GM04503 (cell line): Measurements from ENCODE around the gene VAMP5.
A peak's percentile ranks its signal among the peaks of the same experiment; 100 is the strongest.
"Not testable (repeated sequence)": the region's sequence is repeated elsewhere in the genome, so short reads cannot be mapped to it uniquely, and the experiment has no call there.

Experiments
- DNase-seq: peaks from one replicate; pipeline ENCODE4 v3.0.0-alpha.2; 2012; ENCODE audit warnings: low read depth

Gene VAMP5, protein sequence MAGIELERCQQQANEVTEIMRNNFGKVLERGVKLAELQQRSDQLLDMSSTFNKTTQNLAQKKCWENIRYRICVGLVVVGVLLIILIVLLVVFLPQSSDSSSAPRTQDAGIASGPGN

DNA sequence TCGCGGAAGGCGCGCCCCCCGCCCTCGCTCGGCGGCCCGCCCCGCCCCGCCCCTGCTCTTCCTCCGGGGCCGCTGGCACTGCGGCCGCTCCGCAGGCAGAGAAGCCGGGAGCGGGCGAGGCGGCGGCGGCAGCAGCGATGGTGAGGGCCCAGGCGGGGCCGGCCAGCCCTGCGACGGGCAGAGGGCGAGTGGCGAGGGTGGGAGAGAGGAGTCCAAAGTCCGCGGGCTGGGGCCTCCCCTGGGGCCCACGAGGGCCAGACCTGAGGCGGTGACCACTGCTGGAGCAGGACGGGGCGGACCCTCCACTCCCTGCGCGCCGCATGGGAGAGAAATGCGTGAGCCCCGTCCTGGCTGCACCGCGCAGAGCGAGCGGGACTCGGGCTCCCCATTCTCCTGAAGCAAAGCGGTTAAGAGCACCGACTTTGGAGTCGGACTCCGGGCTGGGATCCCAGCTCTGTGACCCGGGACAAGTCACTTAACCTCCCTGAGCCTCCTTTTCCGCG, at the start of gene VAMP5:
VAMP5 (plus strand) TSS at position 78 of the 503 bp plus-strand sequence; CDS start at position 138, 60 bp downstream.
- DNase-seq: no peak

DNA sequence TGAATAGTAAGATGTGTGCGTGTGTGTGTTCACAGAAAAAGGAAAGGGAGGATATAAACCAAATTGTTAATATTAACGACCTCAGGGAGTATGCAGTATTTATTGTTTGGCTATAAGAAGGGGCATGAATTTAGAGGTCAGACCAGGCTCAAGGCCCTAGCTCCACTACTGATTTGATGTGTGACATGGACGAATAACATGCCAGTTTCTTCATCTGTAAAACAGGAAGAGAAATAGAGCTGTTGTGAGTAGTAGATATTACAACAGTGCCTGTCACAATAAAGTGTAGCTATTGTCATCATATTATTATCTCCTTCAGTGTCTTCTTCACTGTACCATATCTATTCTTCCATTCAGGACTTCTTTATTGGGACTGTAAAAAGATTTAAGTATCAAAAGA, 49.4 kb upstream of the VAMP5 start:
- no peak for DNase-seq

DNA sequence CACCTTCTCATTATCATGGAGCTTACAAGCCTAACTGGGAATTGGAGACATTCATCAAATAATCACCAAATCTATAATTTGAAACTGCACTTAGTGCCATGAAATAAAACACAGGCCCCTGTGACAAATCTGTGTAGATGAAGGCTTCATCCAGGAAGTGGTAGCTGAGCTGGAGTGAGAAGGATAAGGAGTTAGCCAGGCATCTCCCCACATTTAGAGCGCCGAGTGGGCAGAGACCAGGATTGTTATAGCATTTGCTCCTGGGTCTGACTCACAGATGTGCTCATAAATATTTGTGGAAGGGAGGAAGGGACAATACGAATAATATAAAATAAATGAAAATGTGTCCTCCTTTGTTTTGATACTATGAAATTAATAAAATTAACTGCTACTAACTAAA, 47.8 kb upstream of the VAMP5 start:
- no peak for DNase-seq

DNA sequence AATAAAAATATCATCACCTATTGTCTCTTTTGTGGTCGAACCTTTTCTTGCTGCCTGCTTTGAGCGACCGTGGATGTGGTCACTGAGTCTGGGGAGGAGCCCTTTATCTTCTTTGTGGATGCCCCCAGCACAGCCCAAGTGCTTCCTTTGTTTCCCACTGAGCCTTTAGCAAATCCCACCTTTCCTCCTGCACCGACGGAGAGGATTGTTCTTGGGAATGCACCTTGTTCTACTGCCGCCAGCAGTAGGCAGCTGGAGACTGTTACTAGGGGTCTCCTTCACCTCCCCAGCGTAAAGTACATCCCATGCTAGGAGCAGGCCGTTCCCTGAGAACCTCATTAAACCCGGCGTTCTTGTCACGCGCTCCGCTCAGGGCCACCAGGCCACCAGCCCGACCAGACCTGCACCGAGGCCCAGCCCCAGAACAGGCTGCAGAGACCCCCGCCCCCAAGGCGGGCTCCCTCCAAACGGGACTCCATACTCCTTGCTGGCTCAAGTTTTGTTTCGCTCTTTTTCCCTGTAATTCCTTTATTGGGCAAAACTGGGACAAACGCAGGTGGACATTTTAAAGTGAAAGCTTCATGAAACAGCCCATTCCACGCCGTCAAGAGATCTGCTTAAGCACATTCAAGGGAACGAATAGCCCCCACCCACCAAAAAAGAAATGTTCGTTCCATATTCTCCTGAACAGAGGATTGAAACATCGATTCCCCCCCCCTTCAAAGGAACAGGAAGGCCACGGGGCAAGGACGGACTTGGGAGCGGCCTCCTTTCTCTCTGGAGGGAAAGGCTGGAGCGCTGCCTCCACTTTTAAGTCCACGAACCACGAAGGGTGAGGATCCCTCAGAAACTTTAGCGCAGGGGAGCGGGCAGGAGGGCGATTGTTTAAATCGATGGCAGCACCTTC, 46.4 kb upstream of the VAMP5 start:
- no peak for DNase-seq

DNA sequence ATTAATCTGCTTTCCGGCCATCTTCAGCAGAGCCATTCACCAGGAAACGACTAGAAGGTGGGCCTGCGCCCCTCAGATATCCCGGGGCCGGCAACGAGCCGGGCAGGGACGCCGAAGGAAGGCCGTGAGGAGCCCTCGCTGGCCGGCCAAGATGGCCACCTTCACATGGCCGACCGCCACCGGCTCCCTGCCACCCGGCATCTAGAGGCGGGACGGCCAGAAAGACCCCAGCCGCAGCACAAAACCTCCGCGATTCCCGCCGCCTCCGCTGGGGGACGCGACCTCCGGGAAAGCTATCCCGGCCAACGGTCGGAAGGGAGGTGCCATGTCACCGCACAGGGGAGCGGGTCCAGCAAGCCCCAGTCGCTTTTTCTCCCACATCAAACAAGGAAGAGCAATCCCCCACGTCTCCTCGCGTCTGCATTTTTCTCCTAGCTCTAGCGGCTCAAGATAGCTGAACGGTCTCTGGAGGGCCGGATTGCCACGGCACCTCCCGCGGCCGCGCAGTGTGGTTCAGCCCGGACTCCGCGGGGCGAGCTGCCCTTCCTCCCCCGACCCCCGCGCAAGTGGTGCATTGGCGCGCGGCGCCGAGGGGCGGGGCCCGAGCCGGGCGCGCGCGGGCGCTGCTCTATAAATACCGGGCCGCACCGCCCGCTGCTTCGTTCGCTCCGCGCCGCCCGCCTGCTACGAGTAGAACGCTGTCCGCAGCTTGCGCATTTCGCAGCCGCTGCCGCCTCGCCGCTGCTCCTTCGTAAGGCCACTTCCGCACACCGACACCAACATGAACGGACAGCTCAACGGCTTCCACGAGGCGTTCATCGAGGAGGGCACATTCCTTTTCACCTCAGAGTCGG, 45.5 kb upstream of the VAMP5 start, which contains the start of gene MAT2A:
MAT2A (plus strand) TSS at position 662 of the 854 bp plus-strand sequence; CDS start at position 782, 120 bp downstream.
- DNase-seq: no peak

DNA sequence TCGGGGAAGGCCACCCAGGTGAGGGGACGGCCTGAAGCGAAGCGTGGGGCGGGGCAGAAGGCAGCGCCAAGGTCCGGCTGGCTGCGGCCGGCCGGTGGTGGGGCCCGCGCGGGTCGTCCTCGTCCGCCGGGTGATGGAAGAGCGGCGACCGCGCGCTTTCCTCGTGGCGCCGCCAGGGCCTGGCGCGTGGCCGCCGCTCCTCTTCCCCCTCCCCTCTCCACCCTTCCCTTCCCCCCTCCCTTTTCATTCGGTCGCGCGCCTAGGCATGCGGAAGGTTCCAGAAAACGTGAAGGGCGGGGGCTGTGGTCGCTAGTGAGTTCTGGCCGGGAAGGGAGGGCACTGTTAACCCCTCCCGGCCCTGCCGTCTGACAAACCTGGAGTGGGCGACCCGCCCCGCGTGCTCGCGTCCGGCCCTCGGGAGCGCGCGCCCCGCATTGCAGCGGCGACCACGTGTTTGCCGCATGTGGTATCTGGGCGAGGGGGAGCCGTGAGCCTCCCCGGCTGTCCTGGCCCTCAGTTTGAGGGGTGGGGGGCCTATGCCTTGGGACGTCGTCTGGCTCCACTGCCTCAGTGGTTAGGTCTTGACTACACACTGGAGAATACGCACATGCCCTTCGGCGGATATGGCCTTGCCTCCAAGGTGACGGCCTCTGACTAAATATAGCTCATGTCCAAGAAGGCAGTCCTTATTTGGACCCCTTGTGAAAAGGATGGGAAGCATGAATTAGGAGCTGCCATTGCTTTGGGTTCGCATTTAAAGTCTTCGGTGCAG, 44.7 kb upstream of the VAMP5 start:
- no peak for DNase-seq

DNA sequence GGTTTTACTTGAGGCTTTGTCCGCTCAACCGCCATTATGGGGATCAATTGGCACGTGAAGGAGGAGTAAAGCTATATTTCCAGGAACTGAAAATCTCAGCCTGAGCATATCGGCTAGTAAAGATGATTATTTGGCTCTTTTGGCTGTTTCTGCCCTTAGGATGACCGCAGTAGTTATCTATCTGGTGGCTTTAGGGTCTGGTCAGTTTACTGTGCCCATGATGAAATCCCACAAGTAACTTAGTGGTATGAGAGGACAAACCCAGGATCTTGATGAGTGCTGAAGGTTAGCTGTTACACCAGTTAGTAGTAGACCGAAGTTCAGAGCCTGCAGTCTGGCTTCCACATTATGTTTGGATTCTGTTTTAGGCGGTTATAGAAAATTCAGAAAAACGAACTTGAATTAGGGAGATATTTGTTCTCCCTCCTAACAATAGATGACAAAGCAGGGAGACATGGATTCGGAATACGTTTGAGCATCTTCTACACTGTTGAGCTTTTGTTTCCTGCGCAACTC, 44.0 kb upstream of the VAMP5 start:
- no peak for DNase-seq

DNA sequence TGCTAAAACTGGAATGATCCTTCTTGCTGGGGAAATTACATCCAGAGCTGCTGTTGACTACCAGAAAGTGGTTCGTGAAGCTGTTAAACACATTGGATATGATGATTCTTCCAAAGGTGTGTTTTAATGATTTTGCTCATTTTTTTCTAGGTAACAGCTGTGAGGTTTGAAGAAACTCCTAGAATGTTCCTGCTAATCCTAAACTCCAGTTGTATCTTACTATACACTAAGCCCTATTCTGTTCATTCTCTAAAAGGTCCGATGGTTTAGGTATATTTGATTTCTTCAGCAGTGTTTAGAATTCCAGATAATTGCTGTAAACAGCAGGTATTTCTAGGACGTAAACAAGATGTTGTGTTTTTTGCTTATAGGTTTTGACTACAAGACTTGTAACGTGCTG, 43.0 kb upstream of the VAMP5 start:
- DNase-seq: no peak

DNA sequence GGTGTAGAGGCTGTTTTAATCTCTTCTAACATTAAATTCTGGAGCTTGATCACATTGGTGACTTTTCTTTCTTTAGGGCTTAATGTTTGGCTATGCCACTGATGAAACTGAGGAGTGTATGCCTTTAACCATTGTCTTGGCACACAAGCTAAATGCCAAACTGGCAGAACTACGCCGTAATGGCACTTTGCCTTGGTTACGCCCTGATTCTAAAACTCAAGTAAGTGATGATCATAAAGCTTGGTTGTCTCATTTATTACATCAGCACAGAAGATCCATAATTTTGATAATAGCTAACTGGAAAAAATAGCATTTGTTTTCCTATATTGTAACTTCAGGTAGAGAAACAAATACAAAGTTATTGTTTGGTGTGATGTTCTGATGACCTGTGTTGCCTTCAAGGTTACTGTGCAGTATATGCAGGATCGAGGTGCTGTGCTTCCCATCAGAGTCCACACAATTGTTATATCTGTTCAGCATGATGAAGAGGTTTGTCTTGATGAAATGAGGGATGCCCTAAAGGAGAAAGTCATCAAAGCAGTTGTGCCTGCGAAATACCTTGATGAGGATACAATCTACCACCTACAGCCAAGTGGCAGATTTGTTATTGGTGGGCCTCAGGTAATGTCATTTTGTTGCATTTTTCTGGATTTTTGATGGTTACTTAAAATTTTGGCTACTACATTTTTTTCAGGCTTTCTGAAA, 42.3 kb upstream of the VAMP5 start:
- no peak for DNase-seq

DNA sequence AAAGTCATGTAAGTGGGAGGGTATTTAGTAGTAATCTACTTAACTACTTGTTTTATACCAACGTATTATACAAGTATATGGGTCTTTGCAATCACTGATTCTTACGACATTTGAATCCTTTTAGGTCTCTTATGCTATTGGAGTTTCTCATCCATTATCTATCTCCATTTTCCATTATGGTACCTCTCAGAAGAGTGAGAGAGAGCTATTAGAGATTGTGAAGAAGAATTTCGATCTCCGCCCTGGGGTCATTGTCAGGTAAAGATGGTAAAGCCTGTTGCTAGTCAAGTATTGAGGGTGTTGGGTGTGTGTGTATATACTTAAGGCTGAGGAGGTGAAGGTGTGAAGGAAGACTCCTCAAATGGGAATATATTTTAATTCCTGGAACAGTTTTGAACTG, 41.5 kb upstream of the VAMP5 start:
- DNase-seq: no peak

DNA sequence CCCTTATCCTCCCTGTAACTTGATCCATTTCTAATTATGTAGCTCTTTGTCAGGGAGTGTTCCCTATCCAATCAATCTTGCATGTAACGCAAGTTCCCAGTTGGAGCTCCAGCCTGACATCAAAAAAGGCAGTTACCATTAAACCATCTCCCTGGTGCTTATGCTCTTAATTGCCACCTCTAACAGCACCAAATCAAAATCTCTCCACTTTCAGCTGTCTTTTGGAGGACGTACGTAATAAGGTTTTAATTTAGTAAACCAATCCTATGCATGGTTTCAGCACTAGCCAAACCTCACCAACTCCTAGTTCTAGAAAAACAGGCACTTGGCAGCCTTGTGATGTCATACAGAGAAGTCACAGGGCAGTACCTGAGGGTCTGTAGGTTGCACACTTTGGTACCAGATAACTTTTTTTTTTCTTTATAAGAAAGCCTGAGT, 40.0 kb upstream of the VAMP5 start:
- DNase-seq: not testable (repeated sequence)

DNA sequence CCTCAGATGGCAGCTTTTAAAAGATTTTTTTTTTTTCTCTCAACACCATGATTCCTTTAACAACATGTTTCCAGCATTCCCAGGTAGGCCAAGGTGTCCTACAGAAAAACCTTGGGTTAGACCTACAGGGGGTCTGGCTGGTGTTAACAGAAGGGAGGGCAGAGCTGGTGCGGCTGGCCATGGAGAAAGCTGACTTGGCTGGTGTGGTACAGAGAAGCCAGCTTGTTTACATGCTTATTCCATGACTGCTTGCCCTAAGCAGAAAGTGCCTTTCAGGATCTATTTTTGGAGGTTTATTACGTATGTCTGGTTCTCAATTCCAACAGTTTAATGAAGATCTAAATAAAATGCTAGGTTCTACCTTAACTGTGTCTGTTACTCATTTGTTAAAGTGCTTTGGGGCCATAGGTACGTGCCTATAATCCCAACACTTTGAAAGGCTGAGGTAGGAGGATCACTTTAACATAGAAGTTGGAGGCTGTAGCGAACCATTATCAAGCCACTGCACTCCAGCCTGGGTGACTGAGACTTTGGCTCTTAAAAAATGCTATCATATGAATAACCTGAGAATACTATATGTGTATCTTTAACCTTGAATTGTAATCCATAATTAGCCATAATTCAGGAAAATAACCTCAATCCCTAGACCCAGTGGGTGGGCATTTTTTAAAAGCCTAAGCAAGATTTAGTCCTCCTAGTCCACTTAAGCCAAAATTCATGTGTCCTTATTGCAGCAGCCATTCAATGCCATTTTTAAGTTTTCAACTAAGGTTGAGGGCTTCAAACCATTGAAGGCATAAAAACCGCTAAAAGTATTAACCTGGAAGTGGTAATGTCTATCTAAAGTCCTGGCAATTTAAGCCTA, 39.1 kb upstream of the VAMP5 start:
- not testable (repeated sequence) for DNase-seq

DNA sequence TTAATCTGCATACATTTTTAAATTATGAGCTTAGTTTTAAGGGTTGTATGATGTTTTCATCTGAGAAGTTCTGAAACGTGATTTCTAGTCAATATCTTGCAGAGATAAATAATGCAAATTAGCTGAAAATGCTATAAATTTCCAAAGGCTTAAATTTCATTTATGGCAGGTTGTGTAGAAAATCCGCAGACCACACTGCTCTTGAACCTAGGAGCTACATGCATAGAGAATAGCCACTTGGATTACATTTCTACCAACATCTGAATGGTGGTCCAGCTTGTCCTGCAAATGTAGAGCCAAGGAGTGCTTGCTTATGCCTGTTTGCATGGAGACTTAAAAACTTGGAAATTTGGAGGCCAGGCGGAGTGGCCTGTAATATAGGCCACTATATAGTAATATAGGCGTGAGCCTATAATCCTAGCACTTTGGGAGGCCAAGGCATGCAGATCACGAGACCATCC, 38.4 kb upstream of the VAMP5 start:
- DNase-seq: no peak

DNA sequence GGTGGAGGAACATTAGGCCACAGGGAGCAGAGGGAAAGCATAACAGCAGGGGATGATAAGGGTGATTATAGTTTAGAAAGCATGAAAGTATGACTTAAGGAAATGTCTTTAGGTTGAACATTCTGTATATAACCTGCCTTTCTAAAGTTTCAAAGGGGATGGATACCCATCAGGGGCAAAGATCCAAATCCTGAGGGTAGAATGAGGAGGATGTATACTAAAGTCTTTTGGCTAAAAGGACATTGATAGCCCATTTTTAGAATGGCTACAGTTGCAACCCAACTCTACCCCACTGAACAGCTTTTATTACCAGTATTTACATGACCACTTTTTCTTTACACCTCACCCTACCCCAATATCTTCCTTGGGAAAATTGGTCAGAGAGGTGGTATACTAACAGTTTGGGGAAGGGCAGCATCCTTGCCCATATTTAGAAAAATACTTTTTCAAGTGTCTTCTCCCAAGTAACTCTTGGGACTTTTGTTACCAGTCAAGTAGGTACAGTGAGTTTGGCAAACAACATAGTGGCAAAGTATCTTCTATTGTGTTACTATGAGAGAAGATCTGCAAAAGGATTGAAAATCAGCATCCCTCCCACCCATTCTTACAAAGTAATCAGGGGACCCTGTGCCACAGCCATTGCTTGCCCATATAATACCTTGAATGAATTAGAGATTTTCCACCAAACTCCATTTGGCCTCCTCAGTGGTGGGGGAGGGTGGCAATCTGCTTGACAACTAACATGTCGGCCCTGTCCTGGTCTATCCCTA, 37.0 kb upstream of the VAMP5 start:
- no peak for DNase-seq

DNA sequence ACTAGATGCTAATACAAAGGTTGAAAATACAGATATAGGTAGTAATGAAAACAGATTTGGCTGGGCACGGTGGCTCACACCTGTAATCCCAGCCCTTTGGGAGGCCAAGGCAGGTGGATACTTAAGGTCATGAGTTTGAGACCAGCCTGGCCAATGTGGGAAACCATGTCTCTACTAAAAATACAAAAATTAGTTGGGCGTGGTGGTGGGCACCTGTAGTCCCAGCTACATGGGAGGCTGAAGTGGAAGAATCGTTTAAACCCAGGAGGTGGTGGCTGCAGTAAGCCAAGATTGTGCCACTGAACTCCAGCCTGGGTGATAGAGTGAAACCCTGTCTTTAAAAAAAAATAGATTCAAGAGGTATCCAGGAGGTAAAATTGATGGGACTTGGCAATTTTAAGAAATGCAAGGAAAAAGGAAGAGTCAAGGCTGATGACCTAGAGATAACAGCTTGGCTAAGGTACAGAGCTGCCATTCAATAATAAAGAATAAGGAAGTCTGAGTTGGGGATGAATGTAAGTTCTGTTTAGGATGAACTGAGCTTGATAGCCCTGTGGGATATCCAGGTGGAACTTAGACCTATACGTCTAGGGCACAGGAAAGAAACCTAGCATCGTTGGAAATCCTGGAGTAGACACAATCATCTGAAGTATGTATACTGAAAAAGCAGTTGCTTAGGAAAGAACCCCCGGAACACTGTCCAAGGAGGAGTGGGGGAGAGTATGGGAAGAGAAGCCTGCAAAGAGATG, 36.2 kb upstream of the VAMP5 start:
- DNase-seq: no peak

DNA sequence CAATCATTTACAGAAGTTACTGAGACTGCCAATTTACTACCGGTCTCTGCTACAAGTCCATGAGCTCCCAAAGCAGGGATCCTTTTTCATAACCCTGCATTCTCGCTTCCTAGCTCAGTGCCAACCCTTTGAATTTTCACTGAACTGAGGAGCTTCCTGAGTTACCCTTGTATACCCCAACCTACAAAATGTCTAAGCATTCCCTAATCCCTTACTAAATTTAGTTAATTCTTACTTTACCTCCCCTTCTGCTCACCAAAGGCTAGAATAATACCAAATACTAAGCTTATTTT, 35.7 kb upstream of the VAMP5 start:
- DNase-seq: no peak

DNA sequence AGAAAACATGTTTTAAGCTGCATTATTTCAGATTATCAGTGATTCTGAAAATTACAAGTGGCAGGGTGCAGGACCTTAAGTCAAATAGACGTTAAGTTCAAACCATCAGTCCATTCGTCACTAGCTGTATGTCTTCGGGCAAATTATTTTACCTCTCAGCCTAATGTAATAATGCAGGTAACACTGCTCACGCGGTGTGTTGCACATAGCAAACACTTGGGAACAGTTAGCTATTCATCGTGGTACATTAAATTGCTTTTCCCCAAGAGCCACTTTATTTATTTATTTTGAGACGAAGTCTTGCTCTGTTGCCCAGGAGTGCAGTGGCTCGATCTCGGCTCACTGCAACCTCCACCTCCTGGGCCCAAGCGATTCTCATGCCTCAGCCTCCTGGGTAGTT, 35.1 kb upstream of the VAMP5 start:
- no peak for DNase-seq

DNA sequence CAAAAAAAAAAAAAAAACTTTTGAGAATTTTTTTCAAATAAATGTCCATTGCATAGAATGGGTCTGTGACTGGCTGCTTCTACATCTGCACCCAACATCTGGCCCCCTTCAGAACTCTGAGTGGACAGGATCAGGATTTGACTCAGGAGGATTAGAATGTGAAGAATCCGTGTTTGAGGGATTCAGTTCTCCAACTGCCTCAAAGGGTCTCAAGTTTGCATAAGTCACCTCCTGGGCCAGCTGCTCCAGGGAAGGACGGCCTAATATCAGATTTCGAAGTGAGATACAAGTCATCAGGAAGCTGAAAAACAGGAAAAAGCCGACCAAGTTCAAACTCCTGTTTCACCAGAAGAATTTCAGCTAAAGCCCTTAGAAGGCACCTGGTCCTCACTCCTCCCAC, 34.4 kb upstream of the VAMP5 start:
- peak; percentile 71 for DNase-seq
